SH-SY5Y (cell line): ENCODE data around the gene MEPE.

ENCODE experiments used
- GATA2 ChIP-seq: IDR thresholded peaks from 2 replicates; pipeline ENCODE4 v1.6.1; 2011; ENCODE audit warnings: mild to moderate bottlenecking, low read depth, low read length
- GATA3 ChIP-seq: IDR thresholded peaks from 2 replicates; pipeline ENCODE4 v1.6.1; 2011; ENCODE audit warnings: low read depth, mild to moderate bottlenecking, low read length, moderate library complexity

MEPE gene

GRCh38 chr4:87832669-87833068 is at the start of gene MEPE:
TSS of gene MEPE (plus strand) at chr4:87832969. CDS start at chr4:87834715, 1,746 bp downstream.
- TF ChIP-seq GATA2 (no peak), GATA3 (no peak)

GRCh38 chr4:87783781-87784180 is 49.0 kb upstream of the MEPE start:
- TF ChIP-seq GATA2 (no peak), GATA3 (no peak)

GRCh38 chr4:87785731-87786509 is 46.8 kb upstream of the MEPE start:
- TF ChIP-seq GATA2 (no peak), GATA3 (no peak)

GRCh38 chr4:87799301-87800113 is 33.3 kb upstream of the MEPE start, which contains the start of gene IBSP:
TSS of gene IBSP (plus strand) at chr4:87799554. CDS start at chr4:87802362, 2,808 bp downstream.
- no peak for TF ChIP-seq GATA3
- TF ChIP-seq GATA2, result no peak

GRCh38 chr4:87802858-87803257 is 29.9 kb upstream of the MEPE start:
- TF ChIP-seq GATA3, result no peak
- TF ChIP-seq GATA2, result no peak

GRCh38 chr4:87803421-87803820 is 29.3 kb upstream of the MEPE start:
- TF ChIP-seq GATA2 (no peak), GATA3 (no peak)

- TF ChIP-seq GATA3 (no peak), GATA2 (no peak)
Measured at GRCh38 chr4:87804871-87805270, 27.9 kb upstream of the MEPE start.

- no peak for TF ChIP-seq GATA3
- TF ChIP-seq GATA2, result no peak
Measured at GRCh38 chr4:87805971-87806370, 26.8 kb upstream of the MEPE start.

- no peak for TF ChIP-seq GATA3
- no peak for TF ChIP-seq GATA2
Measured at GRCh38 chr4:87806520-87806919, 26.2 kb upstream of the MEPE start.

GRCh38 chr4:87807402-87807801 is 25.4 kb upstream of the MEPE start:
- TF ChIP-seq GATA3, result no peak
- no peak for TF ChIP-seq GATA2

- TF ChIP-seq GATA2 (no peak), GATA3 (no peak)
Measured at GRCh38 chr4:87811977-87812376, 20.8 kb upstream of the MEPE start.

GRCh38 chr4:87819281-87819919 is 13.4 kb upstream of the MEPE start:
- TF ChIP-seq GATA2, result no peak
- no peak for TF ChIP-seq GATA3

GRCh38 chr4:87823200-87823599 is 9.6 kb upstream of the MEPE start:
- TF ChIP-seq GATA3, result no peak
- no peak for TF ChIP-seq GATA2

- no peak for TF ChIP-seq GATA2
- TF ChIP-seq GATA3, result no peak
Measured at GRCh38 chr4:87823724-87824123, 9.0 kb upstream of the MEPE start.

- TF ChIP-seq GATA2, result no peak
- TF ChIP-seq GATA3, result no peak
Measured at GRCh38 chr4:87824352-87824751, 8.4 kb upstream of the MEPE start.
